H1 (cell line): ENCODE results near the gene TAS2R13. TPM values are rescaled to one million over a fixed set of nuclear protein-coding genes. Genes with fewer than 3 reads are reported as not detected.

Source experiments
- CBX8 ChIP-seq: fragments of 300-800, 300-1000 bp; sonication (generic); IDR thresholded peaks from 2 replicates; pipeline ENCODE4 v1.7.1; 2016; ENCODE audit warnings: low read depth, low read length, borderline replicate concordance
- EZH2 ChIP-seq: fragments of 200-600 bp; sonication (generic); IDR thresholded peaks from 2 replicates; pipeline ENCODE4 v1.7.1; 2012; ENCODE audit warnings: low read depth, mild to moderate bottlenecking, moderate library complexity, low read length, inconsistent platforms; ENCODE audit not compliant: severe bottlenecking
- GTF2F1 ChIP-seq: IDR thresholded peaks from 2 replicates; pipeline ENCODE4 v1.6.1; 2012; ENCODE audit warnings: low read depth, low read length, improper control_type of control experiment, borderline replicate concordance
- KDM5A ChIP-seq: fragments of 200-600 bp; IDR thresholded peaks from 2 replicates; pipeline ENCODE4 v1.7.1; 2012; ENCODE audit warnings: mild to moderate bottlenecking, low read length, inconsistent platforms, mixed read lengths
- NRF1 ChIP-seq: IDR thresholded peaks from 2 replicates; pipeline ENCODE4 v1.6.1; 2011; ENCODE audit warnings: mild to moderate bottlenecking, low read depth, low read length, improper control_type of control experiment
- POLR2AphosphoS5 ChIP-seq: IDR thresholded peaks from 2 replicates; pipeline ENCODE4 v1.6.1; 2011; ENCODE audit warnings: low read depth, low read length
- RBBP5 ChIP-seq: IDR thresholded peaks from 2 replicates; pipeline ENCODE4 v1.7.1; 2012; ENCODE audit warnings: low read depth, mild to moderate bottlenecking, inconsistent platforms, low read length, moderate library complexity, borderline replicate concordance
- RFX5 ChIP-seq: IDR thresholded peaks from 2 replicates; pipeline ENCODE4 v1.6.1; 2011; ENCODE audit warnings: low read depth, low read length, improper control_type of control experiment, borderline replicate concordance
- SIN3A ChIP-seq, 2 experiments: IDR thresholded peaks in 1 of 2; conservative IDR thresholded peaks in 1 of 2; 2 replicates each; pipeline ENCODE4 v1.6.1; 2011 to 2012; ENCODE audit warnings: low read length in 2 of 2, improper control_type of control experiment in 1 of 2, low read depth in 1 of 2, mild to moderate bottlenecking in 1 of 2
- TAF7 ChIP-seq: optimal IDR thresholded peaks from 2 replicates; pipeline ENCODE3; 2011; ENCODE audit warnings: low read depth, mild to moderate bottlenecking, inconsistent platforms, low read length, moderate library complexity, borderline replicate concordance
- polyA plus RNA-seq, 7 experiments: library from polyadenylated mRNA; depleted of rRNA in 3 of 7; stranded (reverse) in 5 of 7; unstranded in 2 of 7; fragments of >200 nt in 5 of 7; fragments of 200-250 nt in 2 of 7; gene quantifications; 1 replicate in 5 of 7; 2 replicates in 1 of 7; 4 replicates in 1 of 7; pipeline versions ENCODE4 v1.2.1 to v1.2.3, GENCODE V29; 2011 to 2013; ENCODE audit warnings: missing spikeins in 2 of 7, mixed read lengths in 2 of 7
- total RNA-seq: library from RNA; stranded (reverse); fragmentation: NEBNext Ultra II Directional; extraction: Animal tissue kit (Norgen Biotek cat#: 25700); gene quantifications from 2 replicates; pipeline ENCODE4 v1.2.1, GENCODE V29; 2021
- TF ChIP-seq, protein P1 (sequence below): fragments of 300-600 bp; sonication (generic); IDR thresholded peaks from 2 replicates; pipeline ENCODE4 v1.7.1; 2012; ENCODE audit warnings: low read length, moderate library complexity, mild to moderate bottlenecking, inconsistent platforms; ENCODE audit not compliant: insufficient replicate concordance

The TAS2R13 gene
- total and polyA plus RNA-seq, 2 of the 8 experiments (the other 6 are each of a cell fraction or from before 2014, with no cell fraction given), result 0.09 to 0.17 TPM

DNA sequence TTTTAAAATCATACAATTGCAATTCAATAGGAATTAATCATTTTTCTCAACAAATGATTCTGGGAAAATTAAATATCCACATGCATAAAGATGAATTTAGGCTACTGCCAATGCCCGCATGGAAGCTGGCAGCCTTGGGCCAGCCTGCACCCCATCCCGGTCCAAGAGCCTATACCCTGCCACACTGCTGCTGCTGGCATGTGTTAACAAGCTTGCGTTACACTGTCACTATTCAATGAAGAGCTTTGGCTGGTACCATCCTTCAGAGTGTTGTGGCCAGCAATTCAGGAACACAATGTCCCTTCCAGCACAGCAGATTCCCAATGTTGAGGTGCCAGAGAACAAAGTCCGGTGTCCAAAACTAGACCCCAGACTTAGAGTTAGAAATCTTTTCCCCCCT, 43.3 kb upstream of the TAS2R13 start (continued):
- TF ChIP-seq, protein P1, sequence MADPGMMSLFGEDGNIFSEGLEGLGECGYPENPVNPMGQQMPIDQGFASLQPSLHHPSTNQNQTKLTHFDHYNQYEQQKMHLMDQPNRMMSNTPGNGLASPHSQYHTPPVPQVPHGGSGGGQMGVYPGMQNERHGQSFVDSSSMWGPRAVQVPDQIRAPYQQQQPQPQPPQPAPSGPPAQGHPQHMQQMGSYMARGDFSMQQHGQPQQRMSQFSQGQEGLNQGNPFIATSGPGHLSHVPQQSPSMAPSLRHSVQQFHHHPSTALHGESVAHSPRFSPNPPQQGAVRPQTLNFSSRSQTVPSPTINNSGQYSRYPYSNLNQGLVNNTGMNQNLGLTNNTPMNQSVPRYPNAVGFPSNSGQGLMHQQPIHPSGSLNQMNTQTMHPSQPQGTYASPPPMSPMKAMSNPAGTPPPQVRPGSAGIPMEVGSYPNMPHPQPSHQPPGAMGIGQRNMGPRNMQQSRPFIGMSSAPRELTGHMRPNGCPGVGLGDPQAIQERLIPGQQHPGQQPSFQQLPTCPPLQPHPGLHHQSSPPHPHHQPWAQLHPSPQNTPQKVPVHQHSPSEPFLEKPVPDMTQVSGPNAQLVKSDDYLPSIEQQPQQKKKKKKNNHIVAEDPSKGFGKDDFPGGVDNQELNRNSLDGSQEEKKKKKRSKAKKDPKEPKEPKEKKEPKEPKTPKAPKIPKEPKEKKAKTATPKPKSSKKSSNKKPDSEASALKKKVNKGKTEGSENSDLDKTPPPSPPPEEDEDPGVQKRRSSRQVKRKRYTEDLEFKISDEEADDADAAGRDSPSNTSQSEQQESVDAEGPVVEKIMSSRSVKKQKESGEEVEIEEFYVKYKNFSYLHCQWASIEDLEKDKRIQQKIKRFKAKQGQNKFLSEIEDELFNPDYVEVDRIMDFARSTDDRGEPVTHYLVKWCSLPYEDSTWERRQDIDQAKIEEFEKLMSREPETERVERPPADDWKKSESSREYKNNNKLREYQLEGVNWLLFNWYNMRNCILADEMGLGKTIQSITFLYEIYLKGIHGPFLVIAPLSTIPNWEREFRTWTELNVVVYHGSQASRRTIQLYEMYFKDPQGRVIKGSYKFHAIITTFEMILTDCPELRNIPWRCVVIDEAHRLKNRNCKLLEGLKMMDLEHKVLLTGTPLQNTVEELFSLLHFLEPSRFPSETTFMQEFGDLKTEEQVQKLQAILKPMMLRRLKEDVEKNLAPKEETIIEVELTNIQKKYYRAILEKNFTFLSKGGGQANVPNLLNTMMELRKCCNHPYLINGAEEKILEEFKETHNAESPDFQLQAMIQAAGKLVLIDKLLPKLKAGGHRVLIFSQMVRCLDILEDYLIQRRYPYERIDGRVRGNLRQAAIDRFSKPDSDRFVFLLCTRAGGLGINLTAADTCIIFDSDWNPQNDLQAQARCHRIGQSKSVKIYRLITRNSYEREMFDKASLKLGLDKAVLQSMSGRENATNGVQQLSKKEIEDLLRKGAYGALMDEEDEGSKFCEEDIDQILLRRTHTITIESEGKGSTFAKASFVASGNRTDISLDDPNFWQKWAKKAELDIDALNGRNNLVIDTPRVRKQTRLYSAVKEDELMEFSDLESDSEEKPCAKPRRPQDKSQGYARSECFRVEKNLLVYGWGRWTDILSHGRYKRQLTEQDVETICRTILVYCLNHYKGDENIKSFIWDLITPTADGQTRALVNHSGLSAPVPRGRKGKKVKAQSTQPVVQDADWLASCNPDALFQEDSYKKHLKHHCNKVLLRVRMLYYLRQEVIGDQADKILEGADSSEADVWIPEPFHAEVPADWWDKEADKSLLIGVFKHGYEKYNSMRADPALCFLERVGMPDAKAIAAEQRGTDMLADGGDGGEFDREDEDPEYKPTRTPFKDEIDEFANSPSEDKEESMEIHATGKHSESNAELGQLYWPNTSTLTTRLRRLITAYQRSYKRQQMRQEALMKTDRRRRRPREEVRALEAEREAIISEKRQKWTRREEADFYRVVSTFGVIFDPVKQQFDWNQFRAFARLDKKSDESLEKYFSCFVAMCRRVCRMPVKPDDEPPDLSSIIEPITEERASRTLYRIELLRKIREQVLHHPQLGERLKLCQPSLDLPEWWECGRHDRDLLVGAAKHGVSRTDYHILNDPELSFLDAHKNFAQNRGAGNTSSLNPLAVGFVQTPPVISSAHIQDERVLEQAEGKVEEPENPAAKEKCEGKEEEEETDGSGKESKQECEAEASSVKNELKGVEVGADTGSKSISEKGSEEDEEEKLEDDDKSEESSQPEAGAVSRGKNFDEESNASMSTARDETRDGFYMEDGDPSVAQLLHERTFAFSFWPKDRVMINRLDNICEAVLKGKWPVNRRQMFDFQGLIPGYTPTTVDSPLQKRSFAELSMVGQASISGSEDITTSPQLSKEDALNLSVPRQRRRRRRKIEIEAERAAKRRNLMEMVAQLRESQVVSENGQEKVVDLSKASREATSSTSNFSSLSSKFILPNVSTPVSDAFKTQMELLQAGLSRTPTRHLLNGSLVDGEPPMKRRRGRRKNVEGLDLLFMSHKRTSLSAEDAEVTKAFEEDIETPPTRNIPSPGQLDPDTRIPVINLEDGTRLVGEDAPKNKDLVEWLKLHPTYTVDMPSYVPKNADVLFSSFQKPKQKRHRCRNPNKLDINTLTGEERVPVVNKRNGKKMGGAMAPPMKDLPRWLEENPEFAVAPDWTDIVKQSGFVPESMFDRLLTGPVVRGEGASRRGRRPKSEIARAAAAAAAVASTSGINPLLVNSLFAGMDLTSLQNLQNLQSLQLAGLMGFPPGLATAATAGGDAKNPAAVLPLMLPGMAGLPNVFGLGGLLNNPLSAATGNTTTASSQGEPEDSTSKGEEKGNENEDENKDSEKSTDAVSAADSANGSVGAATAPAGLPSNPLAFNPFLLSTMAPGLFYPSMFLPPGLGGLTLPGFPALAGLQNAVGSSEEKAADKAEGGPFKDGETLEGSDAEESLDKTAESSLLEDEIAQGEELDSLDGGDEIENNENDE, result no peak
- TF ChIP-seq SIN3A (conservative IDR thresholded peaks at IDR 0.05 in 1 of 2, IDR thresholded peaks at IDR 0.05 in 1 of 2; ENCODE audit: low read depth in 1 of 2, low read length in 2 of 2) (no peak), POLR2AphosphoS5 (no peak), TAF7 (no peak), KDM5A (no peak), CBX8 (no peak), EZH2 (no peak), GTF2F1 (no peak), RBBP5 (no peak), RFX5 (no peak), NRF1 (no peak)
